Renal pelvis (tissue), 4 donors: ENCODE data around the gene CACNA1C. TPM values are rescaled to one million over a fixed set of nuclear protein-coding genes. Genes with fewer than 3 reads are reported as not detected.

Experiments
- DNase-seq: peaks from one replicate; pipeline ENCODE4 v3.0.0-alpha.2; 2013
- polyA plus RNA-seq, 3 donors: library from polyadenylated mRNA; unstranded; fragments of 120-200 nt; gene quantifications; one replicate each; pipeline ENCODE4 v1.2.1, GENCODE V29; 2013; ENCODE audit not compliant: insufficient read length in 3 of 3

CACNA1C gene
- polyA plus RNA-seq, 3 donors: 7.1 to 12.2 (median 10.0) TPM

DNA sequence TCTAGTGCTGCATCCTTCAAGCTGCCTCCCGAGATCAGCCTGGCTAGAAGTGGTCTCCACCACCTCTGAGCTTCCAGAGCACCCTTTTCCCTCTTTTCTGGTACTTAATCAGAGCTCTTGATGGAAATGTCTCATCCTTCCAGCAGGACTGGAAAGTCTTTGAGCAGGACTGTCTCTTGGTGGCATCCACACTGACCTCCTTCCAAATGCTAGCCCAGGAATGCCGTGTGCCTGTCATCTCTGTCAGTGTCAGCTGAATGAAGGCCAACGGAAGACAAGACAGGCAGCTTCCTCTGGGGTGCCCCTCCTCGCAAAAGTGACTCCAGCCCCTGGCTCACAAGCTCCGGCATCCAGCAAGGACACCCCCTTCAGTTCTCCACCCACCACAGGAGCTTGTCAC, 570.7 kb downstream of the CACNA1C start:
- DNase-seq: no peak

DNA sequence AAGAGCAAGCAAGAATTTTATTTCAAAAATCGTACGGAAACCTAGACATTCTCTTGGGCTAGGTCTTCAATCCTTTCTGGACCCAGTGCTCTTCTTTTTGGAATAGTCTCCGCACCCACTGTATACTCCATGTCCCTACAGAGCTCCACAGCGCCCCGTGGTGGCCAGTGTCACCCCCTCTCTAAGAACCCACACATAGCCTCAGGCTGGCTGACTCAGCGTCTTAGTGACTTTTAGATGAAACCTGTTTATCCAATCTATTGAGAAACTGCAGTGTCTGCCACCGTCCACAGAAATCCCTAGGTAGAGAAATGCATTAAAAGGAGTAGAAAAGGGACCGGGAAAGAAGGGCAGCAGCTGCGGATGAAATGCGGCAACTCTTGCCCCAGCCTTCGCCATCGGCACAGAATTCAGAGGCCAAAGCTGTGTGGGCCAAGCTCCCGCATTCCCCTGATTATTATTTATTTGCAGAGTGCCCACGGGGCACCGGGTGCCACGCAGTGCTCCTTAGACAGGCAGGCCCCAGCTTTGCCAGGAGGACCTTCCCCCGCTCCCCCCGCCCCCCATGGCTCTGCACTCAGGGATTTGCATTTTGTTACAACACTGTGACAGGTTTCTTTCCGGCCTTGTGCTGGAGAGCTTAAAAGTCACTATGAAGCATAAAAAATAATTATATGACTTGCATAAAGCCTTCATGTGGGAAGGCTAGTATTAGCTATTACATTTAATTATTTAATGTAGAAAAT, 571.9 kb downstream of the CACNA1C start:
- DNase-seq: no peak

DNA sequence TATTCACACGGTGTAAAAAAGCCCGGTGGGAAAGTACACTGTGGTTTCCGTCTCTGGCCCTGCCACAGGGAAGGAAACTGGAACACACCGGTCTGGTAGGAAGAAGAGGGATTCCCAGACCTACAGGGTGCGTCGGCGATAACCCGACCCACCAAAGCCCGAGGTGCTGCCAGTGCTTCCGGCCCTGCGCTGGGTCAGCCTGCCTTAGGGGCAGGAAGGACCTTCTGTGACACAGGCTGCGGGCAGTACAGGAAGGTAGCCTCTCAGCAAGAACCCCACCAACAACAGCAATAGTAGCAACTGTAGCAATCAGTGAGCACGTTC, 572.5 kb downstream of the CACNA1C start:
- DNase-seq: no peak

DNA sequence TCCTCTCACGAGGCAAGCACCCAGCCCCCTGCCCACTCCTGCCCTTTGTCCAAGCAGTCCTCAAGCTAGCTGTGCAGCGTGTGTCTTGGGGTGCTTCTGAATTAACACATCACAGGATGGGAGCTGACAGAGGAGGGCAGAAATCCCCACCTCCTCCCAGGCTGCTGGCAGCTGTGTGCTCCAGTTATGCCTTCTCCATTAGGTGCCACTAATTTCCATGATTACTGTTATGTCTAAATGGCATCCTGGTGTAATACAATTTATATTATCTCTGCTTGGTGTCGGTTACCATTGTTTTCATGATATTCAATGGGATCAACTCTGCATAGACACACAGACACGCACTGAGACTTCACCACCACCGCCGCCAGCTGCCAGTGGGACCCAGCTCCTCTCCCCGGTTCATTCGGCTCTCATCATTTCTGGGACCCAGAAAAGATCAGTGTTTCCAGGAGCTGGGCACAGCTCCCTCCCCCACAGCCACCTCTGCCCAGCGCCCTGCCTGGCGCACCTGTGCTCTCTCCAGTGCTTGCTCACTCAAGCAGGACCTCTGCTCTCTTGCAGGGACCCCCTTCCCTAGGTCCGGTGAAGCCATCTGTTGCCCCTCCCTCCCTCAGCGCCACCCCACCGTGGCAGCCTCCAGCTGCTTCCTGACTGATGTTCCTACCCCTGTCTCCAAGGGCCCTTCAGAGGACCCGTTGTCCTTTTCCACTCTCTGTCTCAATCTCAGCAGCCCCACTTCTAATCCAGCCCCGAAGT, 574.5 kb downstream of the CACNA1C start:
- DNase-seq: no peak

DNA sequence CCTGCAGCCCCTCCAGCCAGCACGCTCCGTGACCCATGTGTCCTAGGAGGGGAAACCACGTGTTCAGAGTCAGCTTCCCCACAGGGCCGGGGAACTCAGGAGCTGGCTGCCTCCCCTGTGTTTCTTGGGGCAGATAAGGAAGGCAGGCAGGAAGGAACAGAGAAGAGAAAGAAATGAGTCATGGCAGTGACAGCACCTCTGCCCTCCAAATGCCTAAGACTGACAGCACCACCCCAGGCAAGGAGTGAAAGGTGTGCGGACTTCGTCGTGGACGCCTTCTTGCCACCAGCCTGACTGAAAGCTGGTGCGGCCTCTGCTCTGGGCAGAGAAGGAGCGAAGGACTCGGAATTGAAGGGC, 575.0 kb downstream of the CACNA1C start:
- no peak for DNase-seq

DNA sequence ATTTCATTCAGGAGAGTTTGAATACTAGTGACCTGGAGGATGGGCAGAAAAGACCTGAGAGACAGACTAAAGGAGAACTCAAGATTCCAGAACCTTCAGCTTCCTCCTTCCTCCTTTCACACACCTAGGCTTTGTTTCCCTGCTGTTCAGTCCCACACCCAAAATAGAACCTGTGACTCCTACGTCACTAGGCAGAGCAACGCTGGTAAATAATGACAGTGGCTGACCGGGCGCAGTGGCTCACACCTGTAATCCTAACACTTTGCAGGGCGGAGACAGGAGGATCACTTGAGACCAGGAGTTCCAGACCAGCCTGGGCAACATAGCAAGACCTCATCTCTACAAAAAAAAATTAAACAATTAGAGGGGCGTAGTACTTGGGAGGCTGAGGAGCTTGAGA, 575.6 kb downstream of the CACNA1C start:
- DNase-seq: no peak

DNA sequence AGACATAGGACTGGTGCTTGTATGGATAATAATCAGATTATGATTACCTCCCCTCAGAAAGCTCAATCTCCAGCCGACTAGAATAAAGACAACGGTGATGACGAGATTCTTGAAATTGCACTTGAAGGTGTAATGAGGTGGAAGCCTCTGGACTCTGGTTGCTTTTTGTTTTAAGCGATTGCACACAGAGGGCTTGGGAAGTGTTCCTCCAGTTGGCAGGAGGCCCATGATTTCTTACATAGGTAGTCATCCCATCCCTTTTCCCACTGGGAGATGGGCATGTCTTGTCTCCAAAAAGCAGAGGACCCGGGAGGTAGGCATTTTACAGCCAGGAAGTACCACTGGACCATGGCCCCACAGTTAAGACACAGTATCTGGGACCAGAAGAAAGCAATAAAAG, 576.3 kb downstream of the CACNA1C start:
- DNase-seq: no peak

DNA sequence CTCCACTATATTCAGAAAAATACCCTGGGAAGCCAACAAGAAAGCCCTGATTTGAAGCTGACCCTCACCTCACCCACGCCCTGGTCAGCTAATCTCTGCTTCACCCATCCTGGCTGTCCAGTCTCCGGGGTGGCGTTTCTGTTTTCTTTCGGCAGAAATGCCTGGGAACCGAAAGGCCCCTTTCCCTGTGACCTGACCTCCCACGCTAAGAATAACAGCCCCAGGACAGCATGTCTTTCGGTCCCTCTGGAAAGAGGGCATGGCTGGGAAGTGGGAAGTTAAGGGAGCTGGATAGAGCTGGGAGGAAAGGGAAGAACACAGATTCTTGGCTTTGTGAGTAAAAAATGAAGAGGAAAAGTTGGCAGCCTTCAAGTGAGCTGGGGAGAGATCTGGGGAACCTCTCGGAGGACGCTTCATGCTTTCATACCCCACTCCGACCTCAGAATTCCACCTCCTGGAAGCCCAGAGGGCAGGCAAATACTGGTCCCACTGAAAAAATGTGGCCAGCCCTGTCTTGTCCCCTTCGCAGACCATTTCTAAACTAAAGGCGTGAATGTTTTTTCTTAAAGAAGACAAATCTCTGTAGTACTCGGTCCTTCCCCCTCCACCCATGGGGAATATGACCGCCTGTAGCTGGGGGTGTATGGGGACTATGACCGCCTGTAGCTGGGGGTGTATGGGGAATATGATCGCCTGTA, 579.0 kb downstream of the CACNA1C start:
- no peak for DNase-seq

DNA sequence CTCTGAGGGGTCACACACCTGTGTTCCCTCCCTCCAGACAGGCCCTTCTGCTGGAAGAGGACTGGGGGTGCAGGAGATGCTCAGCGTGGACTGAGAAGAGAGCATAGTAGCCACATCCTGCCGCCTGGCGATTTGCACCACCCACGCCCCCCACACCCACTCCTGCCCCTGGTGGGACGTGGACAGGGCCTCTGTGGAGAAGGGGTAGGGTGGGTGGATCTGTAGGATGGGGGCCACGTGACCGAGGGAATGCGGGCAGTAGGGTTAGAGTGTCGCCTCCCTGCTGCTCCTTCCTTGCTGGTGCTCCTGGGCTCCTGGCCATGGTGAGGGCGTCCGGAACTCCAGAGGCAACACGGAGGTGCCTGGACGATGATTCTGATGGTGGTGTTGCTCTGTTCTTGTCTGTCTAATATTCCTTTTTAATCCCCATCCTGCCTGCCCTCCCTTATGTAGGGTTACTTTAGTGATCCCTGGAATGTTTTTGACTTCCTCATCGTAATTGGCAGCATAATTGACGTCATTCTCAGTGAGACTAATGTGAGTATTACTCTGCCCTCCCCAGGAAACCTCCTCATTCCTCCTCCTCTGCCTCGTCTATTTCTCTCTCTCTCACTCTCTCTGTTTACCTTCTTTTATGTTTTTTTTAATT, 580.5 kb downstream of the CACNA1C start:
- DNase-seq: no peak

DNA sequence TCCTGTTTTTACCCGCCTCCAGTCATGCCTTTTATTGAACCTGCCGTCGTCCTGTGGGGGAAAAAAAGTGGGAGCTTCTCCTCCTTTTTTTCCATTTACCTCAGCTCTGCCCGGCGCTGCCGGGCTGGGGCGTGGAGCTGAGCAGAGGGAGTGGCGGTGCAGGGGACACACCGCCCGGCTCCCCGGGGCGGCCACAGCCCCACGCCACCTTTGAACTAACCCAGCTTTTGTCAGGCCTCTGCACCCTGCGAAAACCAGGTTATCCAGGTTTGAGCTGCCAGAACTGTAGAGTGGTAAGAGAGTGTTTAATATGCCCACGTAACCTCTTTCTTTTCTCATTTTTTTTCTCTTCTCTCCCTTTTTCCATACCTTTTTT, 581.0 kb downstream of the CACNA1C start:
- no peak for DNase-seq

DNA sequence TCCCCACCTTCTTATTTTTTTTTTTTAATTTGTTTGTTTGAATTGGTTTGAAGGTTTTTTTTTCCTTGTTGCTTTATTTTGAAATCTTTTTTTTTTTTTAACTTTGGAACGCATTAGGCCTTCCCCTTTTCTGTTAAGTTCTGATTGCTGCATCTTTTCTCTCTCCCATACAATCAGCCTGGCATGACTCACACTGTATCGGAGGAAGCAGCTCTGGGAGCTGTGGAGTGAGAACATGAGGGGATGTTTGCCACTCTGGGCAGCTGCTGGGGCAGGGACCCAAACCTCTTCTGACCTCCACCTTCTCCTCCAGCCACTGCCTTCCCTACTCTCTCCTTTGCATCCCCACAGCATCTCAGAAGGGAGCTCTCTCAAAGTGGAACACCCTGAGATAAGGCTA, 581.7 kb downstream of the CACNA1C start:
- no peak for DNase-seq

DNA sequence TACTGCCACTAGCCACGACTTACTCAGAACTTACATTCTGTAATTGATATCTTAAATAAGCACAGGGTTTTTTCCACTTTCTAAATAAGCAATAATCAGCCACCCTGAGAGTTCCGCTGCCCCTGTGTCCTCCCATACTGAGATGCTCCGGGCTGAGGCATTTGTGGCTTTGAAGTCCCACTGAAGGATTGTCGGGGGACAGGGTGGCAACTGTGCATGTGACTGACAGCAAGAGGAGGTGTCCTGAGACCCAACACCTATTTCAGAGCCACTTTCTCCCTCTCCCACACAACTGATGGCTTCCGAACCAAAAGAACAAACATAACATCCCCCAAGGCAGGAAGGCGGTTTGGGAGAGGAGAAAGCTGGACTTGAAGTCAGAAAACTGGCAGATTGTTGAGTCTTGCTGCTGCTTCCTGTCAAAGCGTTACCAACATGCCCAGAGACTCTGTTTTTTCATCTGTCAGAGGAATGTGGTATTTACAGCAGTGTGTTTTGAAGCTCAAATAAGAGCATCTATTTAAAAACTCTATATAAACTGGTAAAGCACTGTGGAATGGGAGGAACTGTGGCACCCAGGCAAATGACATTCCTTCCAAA, 584.1 kb downstream of the CACNA1C start:
- DNase-seq: no peak

DNA sequence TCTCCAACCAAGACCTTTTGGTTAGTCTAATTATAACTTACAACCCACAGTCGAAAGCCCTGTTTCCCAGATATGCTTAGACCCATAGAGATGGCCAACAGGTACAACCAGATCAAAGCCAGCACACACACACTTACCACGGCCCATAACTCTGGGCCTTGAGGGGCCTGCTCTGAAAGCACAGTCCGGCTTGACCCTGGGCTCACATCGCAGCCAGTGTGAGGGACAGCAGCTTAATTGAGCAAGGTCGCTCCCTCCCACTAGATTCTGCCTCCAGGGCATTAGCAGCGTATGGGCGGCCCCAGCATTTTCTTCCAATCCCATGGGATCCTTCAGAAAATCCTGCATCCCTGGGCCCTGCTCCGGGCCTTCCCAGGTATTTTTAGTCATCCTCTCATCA, 584.6 kb downstream of the CACNA1C start:
- no peak for DNase-seq

DNA sequence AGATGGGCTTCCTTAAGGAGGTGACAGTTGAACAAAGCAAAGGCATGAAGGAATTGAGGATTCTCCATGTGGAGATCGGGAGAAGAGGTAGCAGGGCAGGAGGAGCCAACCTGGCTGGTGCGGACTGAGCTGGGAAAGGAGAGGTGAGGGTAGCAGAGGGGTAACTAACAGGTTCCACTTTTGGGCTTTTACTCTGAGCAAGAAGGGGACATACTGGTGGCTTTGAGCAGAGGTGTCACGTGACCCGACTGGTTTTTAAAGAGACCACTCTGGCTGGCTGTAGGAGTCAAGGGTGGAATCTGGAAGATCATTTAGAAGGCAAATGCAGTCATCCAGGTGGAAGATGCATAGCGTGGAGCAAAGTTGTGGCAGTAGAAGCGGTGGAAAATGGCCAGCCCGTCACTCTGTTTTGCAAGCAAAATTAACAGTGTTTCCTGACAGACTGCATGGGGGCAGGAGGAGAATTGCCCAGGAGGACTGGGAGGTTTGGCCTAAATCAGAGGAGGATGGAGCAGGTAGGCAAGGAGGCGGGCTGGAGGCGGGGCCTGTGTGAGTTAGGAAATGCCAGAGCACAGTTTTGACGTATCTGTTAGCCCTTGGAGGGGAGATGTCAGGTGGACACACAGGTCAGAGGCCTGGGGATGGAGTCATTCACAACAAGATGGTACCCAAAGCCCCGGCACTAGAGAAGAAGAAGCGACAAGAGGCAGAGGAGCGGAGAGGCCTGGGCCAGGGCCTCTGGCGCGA, 585.7 kb downstream of the CACNA1C start:
- no peak for DNase-seq

DNA sequence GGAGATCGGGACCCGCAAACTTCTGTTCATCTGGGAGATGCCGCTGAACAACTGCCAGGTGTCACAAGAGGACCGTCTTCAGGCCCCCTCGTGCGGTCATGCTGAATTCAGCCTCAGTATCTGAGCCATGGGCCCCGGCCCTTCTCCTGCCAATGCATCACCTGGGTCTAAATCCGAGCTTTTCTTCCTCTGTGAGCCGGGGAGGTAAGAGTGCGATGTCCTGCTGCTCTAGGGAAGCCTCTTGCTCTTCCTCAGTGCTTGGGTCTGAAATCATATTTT, 586.2 kb downstream of the CACNA1C start:
- no peak for DNase-seq

DNA sequence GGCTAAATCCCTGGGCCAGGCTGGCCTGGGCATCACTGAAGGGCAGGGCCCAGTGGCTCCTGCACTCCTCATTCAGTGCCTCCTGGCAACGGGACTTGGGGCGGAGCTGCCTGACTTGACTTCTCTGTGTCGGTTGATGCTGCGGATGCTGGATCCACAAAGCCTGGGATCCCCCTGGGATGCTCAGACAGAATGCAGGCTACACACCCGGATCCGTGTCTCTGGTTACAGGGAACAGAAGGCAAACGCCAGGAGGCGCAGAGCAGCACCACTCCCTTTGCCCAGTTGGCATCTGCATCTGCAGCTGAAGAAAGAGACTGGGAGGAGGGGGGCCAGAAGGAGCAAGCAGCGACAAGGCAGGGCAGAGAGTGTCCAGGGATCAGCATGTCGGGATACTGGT, 587.5 kb downstream of the CACNA1C start:
- no peak for DNase-seq

DNA sequence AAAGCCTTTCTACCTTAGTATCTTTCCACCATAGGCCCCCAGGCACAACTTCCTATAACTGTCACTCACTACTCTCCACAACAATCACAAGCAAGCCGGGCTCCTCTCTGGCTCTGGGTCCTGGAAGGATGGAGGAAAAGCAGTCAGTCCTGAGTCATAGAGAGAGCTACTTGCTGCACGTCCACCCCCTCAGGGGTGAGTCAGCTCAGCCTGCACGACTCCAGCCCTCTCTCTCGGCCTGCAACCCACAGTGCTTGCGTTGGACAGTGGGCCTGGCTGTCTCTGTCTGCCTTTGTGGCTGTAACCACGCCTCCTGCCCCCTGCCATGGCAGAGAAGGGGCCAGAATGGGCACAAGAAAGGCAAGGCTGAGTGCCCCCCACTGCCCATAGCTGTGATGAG, 587.9 kb downstream of the CACNA1C start:
- no peak for DNase-seq

DNA sequence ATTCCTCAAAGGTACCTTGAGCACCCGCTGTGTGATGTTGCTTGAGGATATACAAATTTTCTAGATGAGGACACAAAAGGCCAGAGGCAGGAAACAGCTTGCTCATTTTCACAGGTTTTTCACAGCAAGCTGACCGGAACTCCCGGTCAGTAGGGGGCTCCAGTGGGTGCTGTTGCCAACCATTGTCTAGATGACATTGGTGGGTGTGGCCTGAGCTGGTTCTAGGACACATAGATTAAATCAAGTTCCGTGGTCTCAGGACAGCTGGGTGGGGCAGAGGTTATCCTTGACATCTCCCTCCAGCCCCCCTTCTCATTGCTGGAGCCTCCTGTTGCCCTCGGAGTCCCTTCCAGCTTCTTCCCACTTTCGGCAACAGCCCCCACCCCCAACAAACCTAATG, 588.4 kb downstream of the CACNA1C start:
- no peak for DNase-seq

DNA sequence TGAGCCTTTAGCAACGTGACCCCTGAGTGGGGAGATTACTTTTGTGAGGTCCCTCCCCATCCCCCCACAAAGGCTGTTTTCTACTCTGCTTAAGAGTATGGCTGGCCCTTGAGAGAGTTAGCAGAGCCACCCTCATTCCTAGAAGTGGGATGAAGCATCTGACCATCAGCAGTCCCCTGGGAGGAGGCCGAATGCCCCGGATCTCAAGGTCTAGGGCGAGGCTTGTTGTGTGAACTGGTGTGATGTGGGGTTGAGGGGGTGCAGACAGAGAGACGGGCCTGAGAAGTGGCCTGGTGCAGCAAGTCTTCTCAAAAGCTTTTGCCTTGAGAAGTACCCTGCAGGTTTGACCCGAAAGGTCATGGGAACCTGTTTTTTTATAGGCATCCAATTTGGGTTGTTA, 589.0 kb downstream of the CACNA1C start:
- DNase-seq: no peak

DNA sequence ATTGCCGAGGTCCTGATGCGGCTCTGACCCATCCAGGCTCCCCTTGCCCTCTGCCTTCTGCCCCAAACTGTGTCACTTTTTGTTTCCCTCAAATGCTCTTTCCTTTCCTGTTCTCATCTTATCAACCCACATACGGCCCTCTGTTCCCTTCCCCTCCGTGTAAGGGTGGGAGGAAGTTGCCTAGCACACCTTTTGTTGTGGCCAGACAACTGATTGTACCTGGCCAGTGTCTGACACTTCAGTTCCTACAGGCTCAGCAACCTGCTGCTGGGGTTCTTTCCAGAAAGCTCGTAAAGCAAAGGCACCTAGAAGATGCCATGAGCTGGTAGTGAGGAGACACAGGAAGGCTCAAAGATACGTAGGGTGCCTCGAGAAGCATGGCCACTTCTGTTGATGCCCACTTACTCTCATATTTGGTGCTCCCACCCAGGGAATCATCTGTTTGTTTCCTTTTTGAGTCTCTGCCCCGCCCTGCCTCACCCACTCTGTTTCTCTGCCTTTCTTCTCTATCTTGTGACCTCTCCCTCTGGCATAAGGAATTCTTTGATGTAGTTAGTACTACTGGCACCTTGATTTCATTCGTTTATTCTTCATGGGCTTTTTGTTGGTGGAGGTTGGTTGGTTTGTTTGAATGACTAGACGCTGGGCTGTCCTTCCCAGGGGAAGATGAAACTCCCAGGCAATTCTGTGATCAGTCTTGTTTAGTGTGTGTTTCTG, 589.5 kb downstream of the CACNA1C start:
- DNase-seq: no peak

DNA sequence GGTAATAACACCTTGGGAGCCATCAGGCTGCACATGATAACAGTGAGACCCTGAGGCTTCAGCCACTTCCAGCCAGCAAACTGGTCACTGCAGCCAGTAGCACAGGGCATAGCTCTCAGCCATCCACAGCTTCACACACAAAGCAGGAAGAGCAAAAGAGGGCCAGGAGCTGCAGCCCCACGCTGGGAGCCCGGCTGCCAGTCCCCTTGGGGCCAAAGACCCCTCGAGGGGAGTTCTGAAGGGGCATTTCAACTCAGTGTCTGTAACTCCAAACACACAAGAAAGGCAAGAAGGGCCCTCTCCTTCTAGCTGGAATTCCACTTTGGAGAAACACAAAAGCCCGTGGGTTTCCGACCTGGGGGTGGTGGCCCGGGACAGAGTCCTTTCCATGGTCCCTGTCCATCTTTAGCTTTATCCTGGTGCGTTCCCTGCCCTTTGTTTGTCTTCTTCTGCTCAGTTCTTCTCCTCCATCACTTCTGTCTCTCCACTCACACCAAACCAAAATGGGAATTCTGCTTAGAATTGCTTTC, 590.2 kb downstream of the CACNA1C start:
- no peak for DNase-seq
